AG04450 (cell line): ENCODE measurements around the gene SMC4. TPM values are rescaled to one million over a fixed set of nuclear protein-coding genes. Genes with fewer than 3 reads are reported as not detected.

Experiments used
- CTCF ChIA-PET: fragments of 300-600, 350-600 bp; formaldehyde crosslinking; extraction: SDS; loops from one replicate; lab custom pipeline; 2022; ENCODE audit warnings: antibody characterized with exemption, inconsistent platforms; lab: Charles Lee
- POLR2A ChIA-PET: fragments of 350-600 bp; formaldehyde crosslinking; extraction: SDS; loops from one replicate; lab custom pipeline; 2021; ENCODE audit warnings: antibody characterized with exemption, inconsistent platforms; lab: Yijun Ruan, JAX
- DNase-seq: peaks from one replicate; pipeline ENCODE4 v3.0.0-alpha.2; 2011; ENCODE audit warnings: low read depth, low spot score
- H3K27ac ChIP-seq: one replicate; pipeline ENCODE4 v1.5.1; 2012; ENCODE audit warnings: low read depth, low read length, control low read depth
- H3K27me3 ChIP-seq: one replicate; pipeline ENCODE4 v1.6.0; 2012; ENCODE audit warnings: low read length; ENCODE audit not compliant: control insufficient read depth, insufficient read depth
- H3K4me3 ChIP-seq: 2 replicates; pipeline ENCODE4 v1.5.1; 2011; ENCODE audit warnings: mild to moderate bottlenecking, low read depth, low read length, control low read depth
- H3K9me3 ChIP-seq: 2 replicates; pipeline ENCODE4 v1.5.1; 2012; ENCODE audit warnings: low read length; ENCODE audit not compliant: control insufficient read depth, insufficient read depth
- CTCF ChIP-seq: IDR thresholded peaks from 2 replicates; pipeline ENCODE4 v1.5.1; 2011; ENCODE audit warnings: low read depth, low read length, control low read depth, inconsistent platforms
- polyA plus RNA-seq: library from polyadenylated mRNA; depleted of rRNA; stranded (reverse); fragments of >200 nt; gene quantifications from 2 replicates; pipeline ENCODE4 v1.2.3, GENCODE V29; 2011

SMC4 gene
- polyA plus RNA-seq, 1 experiment: 42.0 TPM

DNA sequence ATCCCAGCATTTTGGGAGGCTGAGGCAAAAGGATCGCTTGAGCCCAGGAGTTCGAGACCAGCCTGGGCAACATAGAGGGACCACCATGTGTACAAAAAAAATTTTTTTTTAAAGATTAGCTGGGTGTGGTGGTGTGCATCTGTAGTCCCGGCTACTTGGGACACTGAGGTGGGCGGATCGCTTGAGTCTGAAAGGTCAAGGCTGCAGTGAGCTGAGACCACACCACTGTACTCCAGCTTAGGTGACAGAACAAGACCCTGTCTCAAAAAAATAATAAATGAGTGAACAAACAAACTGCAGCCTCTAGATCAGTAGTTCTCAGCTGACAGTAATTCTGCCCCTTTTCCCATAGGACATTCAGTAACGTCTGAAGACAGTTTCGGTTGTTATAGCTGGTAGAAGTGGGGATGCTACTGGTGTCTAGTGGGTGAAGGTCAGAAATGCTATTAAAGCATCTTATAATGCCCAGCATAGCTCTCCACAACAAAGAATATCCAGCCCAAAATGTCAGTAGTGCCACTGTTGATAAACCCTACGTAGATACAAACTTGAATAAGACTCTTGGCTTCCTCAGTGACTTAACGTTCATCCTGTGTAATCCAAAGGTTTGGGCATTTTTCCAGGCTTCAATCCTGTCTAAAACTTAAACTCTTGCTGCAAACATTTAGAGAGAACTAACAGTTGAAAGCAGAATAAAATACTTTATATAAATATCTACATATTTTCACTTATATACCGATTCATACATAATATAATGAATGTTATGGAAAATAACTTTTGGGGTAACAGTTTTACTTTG is 10.6 kb downstream of the SMC4 start:
- DNase-seq: no peak
- Histone ChIP-seq H3K9me3 (no peaks in the 10 kb centered on the region), H3K27ac (no peak overlapping the region), H3K4me3 (no peak overlapping the region), H3K27me3 (no peaks in the 10 kb centered on the region)
- ChIA-PET CTCF (interaction anchor here (0.8 to 9.8 kb wide), 6 partner anchors 77 to 581 kb away, joined by 3 to 156 read pairs (median 3); no protein-coding TSS in a partner anchor), POLR2A (interaction anchor here (0.6 kb wide), 1 partner anchor 35 kb away, joined by 7 read pairs; no protein-coding TSS in a partner anchor)
- no peak for TF ChIP-seq CTCF

- POLR2A ChIA-PET: interaction anchor here (0.6 kb wide), 1 partner anchor 151 kb away, joined by 7 read pairs; no protein-coding TSS in a partner anchor
- Histone ChIP-seq H3K27me3 (no peaks in the 10 kb centered on the region), H3K4me3 (no peak overlapping the region), H3K27ac (no peak overlapping the region), H3K9me3 (no peaks in the 10 kb centered on the region)
- DNase-seq: no peak
- CTCF ChIA-PET: interaction anchor here (0.7 to 9.8 kb wide), 18 partner anchors 8 to 596 kb away, joined by 3 to 156 read pairs (median 4); no protein-coding TSS in a partner anchor
- TF ChIP-seq CTCF: no peak
These were observed 13.0 kb downstream of the SMC4 start for GRCh38 chr3:160412477-160412876.

DNA sequence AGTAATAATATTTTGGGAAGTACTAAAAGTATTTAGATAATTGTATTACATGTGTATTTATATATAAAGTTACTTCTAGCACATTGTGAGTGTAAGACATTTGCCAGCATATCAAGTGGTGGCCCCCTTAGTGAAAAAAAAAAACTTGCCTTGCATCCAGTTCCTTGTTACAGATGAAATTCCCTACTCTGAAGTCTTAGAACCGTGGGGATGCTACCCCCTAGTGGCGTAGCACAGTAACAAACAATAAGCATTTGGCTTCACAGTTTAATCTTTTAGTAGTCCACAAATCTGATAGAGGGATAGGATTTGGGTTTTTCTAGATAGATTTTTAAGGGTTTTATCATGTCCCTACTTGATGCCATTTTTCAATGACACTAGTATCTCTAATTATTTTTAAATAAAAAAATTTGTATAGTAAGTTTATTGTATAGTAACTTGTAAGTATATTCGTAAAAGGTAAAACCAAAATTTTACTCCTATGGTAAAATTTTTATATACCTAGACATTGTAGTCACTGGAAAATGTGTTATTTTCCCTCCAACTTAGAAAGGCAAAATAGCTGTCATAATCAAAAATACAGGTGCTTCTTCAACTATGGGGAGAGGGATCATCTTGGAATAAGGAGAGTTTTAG is 14.3 kb downstream of the SMC4 start:
- CTCF ChIA-PET: interaction anchor here (0.7 to 9.8 kb wide), 44 partner anchors 8 to 647 kb away, joined by 3 to 156 read pairs (median 4); partner anchors contain the start of genes C3orf80, IFT80 and SMC4
- Histone ChIP-seq H3K27me3 (no peaks in the 10 kb centered on the region), H3K9me3 (no peaks in the 10 kb centered on the region), H3K4me3 (no peak overlapping the region), H3K27ac (no peak overlapping the region)
- DNase-seq: peak; percentile 74
- POLR2A ChIA-PET: interaction anchor here (0.6 to 0.7 kb wide), 2 partner anchors 32 to 529 kb away, joined by 4 to 5 read pairs; no protein-coding TSS in a partner anchor
- TF ChIP-seq CTCF: peak; percentile 93

- DNase-seq: no peak
- H3K4me3 ChIP-seq: no peak overlapping the region
- POLR2A ChIA-PET: no interaction called here
- CTCF ChIA-PET: interaction anchor here (0.9 to 1.9 kb wide), 3 partner anchors 27 to 254 kb away, joined by 3 to 10 read pairs (median 3); no protein-coding TSS in a partner anchor
- H3K27ac ChIP-seq: no peak overlapping the region
- H3K9me3 ChIP-seq: no peaks in the 10 kb centered on the region
- TF ChIP-seq CTCF: no peak
- no peaks in the 10 kb centered on the region for H3K27me3 ChIP-seq
These were observed 17.9 kb downstream of the SMC4 start for GRCh38 chr3:160417311-160417710.
